GM21528 (cell line): ENCODE data around the gene TBC1D22A.
"Not testable (repeated sequence)": the region's sequence is repeated elsewhere in the genome, so short reads cannot be mapped to it uniquely, and the experiment has no call there.

Experiments
- ATAC-seq: cut with Tn5 transposase; IDR thresholded peaks from one replicate; pipeline ENCODE4 v1.9.1; 2021; ENCODE audit warnings: mild to moderate bottlenecking, moderate library complexity; ENCODE audit not compliant: unreplicated experiment, low FRiP score

Gene TBC1D22A

DNA sequence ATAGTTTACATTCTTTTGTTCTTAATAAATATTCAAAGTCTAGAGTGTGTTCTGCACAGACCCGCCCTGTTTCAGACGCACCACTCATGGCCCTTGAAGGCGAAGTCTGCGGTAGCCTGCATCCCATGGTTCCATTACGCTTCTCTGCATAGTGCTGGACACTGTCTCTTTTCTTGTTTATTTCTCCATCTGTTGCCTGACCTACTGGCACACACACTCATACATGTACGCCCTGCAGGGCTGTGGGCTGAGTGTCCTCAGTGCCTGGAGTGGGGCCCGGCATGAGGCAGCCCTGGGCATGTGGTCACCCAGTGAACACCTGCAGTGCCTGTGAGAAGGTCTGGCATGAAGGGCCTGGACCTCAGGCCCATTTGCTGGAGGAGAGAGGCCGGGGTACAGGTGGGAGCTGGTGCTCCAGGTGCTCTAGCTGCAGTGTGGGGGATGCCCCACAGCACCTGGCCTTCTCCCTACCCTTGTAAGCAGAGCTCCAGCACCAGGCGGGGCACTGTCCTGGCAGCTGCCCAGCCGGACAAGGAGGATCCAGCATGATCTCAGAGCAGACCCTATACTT is 404.1 kb downstream of the TBC1D22A start:
- ATAC-seq = no peak

DNA sequence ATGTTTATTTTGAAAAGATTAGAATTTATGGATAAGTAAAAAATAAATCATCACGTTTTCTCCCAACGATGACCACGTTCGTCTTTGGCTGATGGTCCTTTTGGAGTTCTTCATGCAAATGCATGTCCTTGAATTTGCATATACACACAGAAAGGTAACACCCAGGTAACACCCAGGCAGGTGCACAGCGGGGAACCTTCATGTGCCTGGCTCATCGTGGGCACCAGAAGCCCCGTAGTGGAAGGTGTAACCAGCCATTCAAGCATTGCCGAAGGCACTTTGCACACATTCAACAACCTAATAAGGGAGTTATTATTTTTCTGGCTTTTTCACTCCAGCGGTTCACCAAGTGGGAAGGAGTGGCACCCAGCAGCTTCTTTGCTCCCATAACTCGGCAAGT is 404.6 kb downstream of the TBC1D22A start:
- ATAC-seq = no peak

DNA sequence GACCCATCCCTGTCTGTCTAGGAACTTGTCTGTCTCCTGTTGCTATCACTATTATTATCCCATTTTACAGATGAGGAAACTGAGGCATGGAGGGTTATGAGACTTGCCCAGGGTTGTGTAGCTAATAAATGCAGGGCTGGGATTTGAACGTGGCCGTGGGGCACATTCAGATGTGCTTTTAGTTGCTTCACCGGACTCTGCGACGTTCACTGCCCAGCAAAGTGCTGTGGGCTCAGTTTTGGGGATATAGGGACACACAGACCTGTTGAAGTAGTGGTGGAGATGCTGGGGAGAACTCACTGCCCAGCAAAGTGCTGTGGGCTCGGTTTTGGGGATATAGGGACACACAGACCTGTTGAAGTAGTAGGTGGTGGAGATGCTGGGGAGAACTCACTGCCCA is 405.5 kb downstream of the TBC1D22A start:
- not testable (repeated sequence) for ATAC-seq

DNA sequence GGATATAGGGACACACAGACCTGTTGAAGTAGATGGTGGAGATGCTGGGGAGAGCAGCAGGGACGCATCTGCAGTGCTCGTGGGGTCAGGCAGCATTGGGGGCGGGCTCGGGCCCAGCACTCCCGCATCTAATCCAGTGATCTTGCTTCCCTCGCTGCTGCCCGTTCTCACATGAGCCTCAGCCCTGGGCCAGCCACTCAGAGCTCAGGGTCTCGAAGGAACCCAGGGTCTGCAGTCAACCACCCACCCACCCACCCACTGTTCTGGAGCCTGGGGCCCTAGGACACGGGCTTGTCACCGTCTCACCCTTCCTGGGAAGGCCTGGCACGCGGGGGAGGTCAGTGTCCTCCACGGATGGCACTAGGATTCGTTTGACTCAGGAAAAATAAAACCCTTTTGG is 406.0 kb downstream of the TBC1D22A start:
- ATAC-seq = no peak

DNA sequence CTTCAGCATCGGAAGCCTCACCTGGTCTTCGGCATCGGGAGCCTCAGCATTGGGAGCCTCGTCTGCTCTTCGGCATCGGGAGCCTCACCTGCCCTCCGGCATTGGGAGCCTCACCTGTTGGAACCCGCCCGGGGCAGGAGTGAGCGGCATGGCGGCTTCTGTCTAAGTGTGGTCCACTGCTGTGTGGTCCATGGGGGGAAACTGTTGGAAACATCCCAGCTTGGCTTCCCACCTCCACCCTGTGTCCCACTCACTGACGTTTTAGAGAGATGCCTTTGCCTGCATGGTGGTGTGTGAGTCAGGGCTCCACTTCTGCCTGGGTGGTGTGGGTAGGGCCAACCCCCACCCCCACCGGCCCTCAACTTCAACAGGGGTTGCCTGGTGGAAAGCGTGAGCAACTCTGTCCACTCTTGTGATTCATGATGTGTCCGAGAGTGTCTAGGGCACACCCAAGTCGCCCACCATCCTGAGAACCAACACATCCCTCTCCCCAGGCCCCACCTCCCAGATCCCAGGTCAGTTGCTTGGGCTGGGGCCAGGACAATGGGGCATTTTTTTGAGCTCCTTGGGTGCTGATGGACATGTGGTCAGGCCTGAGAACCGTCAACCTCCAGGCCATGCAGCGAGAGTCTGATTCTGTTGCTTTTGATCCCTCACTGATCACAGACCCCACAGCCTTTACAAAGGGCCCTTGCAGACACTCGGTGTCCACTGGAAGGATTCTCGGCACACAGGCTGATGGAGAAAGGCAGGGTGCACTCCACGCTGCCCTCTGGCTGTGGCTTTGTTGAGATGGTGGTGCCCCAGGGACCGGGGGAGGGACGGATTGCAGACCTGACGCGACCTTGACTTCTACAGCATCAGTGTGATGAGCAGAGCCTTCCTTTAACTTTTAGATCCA is 406.7 kb downstream of the TBC1D22A start:
- ATAC-seq = no peak

DNA sequence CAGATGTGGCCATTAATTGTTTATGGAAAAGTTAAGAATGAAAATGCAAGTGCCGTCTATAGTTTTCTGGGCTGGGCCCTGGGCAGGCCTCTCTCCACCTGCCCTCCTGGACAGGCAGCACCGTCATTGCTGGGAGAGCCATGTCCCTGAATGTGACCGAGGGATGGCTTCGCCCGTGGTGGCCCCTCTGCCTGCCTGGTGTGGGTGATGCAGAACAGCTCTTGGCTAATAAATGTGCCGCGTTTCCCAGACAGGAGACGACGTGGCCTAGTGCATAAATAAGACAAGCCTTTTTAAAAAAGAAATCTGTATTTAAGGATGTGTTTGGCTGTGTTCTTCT is 407.3 kb downstream of the TBC1D22A start:
- no peak for ATAC-seq

DNA sequence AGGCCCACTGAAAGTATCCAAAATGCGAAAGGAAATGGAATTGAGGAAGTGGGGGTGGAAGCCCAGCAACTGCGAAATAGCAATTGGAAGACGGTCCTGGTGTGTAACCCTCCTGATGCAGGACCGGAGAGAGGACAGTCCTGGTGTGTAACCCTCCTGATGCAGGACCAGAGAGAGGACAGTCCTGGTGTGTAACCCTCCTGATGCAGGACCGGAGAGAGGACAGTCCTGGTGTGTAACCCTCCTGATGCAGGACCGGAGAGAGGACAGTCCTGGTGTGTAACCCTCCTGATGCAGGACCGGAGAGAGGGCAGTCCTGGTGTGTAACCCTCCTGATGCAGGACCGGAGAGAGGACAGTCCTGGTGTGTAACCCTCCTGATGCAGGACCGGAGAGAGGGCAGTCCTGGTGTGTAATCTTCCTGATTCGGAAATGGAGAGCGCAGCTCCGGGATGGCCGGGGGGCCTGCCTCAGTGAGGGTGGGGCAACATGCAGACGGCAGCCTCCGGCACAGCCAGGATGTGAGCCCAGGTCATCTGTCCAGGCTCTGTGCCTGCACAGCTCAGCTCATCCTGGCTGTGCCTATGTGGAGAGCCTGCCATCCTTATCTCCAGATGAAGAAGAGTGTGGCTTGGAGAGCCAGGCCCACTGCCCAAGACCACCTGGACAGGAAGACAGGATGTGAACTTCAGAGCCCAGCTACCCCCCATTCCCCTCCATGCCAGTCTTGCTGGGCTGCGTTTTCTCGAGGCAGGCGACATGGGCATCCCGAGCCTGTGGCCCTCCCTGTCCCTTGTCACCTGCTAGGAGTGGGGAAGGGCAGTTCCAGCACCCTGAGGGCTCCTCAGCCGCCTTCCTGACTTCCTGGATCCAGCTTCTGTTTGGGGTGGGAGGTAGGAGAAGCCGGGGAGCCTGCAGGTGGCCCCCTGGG is 408.3 kb downstream of the TBC1D22A start:
- not testable (repeated sequence) for ATAC-seq

DNA sequence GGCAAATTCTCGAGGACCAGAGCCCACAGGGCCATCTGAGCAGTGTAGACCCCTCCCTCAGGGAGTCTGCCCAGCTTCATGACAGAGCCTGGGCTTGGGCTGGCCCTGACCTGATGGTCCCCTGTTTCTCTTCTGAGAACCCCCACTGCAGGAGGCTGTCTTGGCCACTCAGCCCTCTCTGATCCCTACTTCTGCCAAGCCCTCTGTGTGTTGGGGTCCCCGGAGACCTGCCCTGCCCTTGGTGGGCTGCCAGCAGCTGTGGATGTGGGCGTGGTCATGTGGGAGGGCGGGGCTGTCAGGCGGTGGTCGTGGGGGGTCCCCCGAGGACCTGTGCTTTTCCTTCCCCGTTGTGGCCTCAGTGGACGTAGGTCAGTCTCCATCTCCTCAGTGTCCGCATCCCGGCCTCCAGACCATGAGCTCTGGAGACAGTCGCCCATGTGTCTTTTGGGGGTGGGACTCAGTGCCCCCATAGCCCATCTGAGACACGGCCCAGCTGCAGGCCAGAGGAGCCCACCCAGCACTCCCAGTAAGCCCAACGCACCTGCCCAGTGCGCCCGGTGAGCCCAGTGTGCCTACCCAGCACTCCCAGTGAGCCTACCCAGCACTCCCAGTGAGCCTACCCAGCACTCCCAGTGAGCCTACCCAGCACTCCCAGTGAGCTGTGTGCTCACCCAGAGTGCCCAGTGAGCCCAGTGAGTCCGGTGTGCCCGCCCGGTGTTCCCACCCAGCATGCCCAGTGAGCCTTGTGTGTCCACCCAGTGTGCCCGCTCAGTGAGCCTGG is 409.2 kb downstream of the TBC1D22A start:
- ATAC-seq = no peak

DNA sequence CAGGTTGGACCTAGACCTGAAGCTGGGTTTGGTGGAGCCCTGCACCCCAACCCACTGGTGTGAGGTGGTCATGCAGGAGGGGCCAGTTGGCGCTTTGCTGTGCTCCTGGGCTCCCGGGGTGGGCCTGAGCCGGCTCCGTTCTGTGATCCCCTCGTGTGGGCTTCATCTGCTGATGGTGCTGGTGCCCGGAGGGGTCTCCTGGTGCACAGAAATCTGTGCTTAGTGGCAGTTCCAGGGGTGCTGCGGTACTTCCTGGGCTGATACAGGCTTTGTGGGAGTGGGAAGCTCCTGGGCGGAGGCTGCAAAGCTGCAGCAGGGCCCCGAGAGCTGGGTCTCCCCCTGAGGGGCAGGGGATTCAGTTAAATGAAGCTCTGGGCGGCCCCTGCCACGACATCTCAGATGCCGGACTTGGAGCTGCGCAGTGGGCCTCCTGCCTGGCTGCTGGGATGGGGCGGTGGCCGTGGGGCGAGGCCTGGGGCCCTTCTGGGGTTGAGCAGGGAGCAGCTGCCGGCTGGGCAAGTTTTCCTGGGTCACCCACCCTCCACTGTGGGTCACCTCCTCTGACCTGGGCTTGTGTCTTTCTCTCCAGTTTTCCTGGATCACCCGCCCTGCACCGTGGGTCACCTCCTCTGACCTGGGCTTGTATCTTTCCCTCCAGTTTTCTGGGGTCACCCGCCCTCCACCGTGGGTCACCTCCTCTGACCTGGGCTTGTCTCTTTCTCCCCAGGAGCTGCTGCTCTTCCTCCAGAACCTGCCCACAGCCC is 410.5 kb downstream of the TBC1D22A start:
- ATAC-seq = no peak

DNA sequence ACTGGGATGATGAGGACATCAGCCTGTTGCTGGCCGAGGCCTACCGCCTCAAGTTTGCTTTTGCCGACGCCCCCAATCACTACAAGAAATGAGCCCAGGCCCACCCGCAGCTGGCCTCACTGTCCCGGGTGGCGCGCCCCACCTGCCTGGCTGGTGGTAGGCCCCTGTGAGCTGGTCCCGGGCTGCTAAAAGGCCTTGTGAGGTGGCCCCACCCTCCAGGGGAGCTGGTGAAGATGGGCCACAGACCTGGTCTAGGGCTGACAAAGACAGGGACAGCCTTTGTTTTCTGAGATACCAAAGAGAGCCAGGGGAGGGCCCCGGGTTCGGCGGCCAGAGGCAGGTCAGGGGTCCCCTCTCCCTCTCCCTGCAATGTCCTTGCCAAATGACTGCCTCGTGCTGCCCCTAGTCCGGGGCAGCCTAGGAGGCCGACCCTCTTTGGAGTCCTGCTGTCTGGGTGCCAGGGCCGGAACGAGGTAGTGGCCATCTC is 411.1 kb downstream of the TBC1D22A start:
- ATAC-seq = no peak

DNA sequence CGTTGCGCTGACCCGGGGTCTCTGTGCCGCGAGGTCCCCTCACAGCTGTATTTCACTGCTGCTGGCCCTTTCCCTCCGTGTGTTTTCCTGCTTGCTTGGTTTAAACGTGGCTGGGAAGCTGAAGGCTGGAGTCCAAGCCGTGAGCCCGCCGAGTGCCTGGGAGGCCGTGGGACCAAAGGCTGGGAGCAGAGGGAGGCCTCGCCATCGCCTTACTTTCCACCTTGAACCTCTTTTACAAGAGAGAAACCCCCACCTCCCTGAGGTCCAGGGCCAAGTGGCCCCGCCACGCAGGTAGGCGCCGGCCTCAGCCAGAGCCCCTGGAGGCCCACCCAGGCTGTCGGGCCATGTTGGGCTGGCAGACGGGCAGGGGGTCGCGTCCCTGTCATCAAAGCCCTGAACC is 411.6 kb downstream of the TBC1D22A start:
- no peak for ATAC-seq

DNA sequence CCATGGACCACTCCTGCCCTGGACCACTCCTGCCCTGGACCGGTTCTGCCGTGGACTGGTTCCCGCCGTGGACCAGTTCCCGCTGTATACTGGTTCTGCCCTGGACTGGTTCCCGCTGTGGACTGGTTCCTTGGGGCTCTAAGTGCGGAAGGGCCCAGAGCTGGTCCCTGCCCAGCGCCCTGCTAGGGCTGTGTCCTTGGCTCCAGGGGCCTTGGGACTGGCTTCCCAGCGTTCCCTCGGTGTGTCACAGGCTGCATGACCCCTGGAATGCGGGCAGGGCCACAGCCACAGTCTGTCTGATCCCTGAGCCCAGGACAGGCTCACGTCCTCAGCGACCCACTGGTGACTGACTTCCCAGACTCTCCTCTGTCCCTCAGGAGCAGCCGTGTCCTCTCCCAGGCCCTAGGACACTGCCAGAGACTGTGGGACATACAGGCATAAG is 412.2 kb downstream of the TBC1D22A start:
- no peak for ATAC-seq

DNA sequence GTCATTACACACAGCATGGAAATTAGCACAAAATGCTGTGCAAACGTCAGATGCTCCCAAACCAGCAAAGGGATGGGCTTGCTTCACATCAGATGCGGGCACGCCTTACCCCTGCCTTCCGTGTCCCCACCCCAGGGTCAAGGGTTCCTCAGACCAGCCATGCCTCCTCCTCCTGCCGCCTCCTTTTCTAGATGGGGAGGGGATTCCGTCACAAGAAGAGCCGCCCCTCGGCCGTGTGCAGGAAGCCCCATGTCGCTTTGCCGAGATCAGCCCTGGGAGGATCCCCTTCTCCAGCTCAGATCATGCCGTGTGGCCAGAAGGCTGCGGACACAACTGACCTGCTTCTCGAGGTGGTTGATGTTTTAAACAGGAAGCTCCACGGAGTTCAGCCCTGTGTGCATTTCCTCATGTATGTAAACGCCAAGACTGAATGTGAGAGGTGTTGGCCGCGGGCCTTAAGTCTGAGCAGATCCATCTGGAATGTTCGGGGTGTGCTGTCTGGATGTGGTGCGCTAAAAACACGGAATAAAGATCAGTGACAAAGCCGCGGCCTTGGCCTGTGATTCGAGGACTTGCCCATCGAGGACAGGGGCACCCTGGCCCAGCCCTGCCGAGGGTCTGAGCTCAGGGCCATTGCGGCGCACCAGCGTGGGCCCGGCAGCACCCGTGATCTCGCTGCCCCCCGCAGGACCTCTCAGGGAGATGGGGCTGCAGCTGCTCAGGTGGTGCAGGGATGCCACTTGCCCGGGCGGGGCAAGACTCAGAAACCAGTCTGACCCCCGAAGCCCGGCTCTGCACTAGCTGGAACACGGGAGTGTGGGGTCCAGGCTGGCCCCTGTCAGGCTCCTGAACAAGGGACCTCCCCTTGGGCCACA is 412.9 kb downstream of the TBC1D22A start:
- no peak for ATAC-seq

DNA sequence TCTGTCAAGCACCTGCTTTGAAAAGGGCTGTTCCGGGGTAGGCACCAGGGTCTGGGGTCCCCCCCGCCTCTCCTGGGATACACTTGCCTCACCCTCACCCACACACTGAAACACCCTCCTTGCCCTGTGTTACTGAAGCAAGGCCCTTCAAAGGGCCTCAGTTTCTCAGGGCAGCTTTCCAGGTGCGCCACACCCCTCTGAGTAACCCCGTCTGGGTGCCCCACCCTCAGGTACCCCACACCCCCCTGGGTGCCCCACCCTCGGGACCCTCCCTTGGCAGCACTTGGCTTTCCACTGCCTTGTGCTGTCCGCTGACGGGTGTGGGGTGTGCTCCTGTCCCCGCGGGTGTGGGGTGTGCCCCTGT is 413.6 kb downstream of the TBC1D22A start:
- ATAC-seq = no peak

DNA sequence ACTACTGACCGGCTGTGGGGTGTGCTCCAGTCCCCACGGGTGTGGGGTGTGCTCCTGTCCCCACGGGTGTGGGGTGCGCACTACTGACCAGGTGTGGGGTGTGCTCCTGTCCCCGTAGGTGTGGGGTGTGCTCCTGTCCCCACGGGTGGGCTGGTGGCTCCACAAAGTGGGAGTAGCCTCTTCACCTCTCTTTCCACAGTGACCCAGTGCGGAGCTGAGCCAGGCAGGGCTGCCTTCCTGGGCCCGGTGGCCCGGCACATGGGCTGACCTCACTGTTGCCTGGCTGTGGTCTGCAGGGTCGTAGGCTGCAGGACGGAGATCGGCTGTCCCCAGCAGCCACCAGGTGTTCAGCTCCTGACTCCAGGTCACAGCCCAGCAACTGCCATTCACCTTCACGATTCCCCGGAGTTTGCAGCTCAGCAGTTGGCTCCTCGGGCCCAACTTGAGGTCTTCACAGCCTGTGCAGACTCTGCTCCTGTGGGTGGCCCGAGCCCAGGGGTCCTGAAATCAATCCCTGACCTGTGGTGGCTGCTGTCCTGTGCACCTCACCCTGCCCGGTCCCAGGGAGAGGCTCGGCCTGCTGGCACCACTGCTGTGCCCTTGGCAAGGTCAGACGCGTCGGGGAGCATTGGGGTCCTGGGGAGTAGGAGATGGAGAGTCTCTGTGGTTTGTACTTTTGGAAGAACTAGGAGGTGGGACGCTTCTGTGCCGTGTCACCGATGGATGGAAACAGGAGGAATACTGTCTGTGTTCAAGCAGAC is 414.3 kb downstream of the TBC1D22A start:
- ATAC-seq = no peak

DNA sequence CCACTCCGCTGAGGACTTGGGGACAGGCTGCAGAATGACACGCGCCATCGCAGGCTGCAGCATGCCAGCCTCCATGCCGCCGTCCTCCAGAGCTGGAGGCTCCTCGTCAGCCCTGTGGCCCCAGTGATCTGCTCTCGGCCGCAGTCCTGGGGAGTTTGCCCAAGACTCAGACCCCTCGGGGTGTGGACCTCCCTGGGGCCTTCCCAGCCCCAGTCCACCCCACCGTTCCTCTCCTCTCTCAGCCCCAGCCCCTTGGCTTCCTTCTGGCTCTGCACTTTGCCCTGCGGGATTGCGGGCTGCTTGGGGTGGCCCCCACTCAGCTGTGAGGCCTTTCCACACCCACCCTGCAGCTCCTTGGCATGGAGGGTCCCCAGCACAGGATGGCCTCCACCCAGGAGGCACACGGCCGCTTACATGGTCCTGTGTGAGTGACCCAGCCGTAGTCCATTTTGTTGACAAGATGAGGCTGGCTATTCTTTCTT is 414.9 kb downstream of the TBC1D22A start:
- ATAC-seq = no peak

DNA sequence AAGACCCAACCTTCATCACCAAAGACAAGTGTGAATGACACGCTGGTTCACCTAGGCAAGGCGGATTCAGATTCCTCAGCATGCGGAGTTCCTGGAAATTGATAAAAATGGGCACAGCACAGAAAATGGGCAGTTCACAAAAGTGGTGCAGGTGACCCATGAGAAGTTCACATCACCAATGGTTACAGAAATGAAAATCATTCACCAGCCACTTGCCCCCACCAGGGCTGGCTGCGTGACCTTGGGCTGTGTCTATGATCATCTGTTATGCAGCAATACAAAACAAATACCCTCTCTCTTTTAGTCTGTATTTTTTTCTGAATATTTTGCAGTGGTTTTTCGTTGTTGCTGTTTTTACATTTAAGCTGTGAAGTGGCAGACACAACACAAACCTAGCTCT is 415.9 kb downstream of the TBC1D22A start:
- ATAC-seq = no peak

DNA sequence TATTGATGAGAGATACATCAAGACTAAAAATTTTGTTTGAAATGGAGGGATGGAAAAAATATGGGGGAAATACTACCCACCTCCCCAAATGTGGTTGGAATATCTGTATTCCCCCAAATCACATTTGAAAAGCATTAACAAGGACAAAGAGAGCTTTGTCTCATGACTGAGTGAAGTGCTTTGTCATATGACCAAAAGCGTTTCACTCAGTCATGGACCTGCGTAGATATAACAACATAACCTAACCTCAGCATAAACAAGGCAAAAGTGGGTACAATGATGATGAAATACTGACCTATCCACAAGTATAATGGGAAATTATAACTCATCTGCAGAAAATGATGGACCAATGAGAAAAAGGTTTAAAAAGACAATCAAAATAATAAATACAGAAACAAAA is 418.3 kb downstream of the TBC1D22A start:
- no peak for ATAC-seq
